ENCODE results near the gene SHISA6.

- TF ChIP-seq CTCF (IDR thresholded peaks at IDR 0.05) (no peak), EP300 (IDR thresholded peaks at IDR 0.05; ENCODE audit: low read depth) (no peak), POLR2A (IDR thresholded peaks at IDR 0.05) (no peak)
Observed at GRCh38 chr17:11319894-11320293, 78.9 kb downstream of the SHISA6 start.

All from transverse colon (tissue), 3 donors.